Ishikawa (cell line): ENCODE measurements around the gene DNAJC22.

ENCODE experiments used
- CEBPB ChIP-seq: IDR thresholded peaks from 2 replicates; pipeline ENCODE4 v1.6.1; 2012
- CREB1 ChIP-seq: IDR thresholded peaks from 2 replicates; pipeline ENCODE4 v1.6.1; 2012; ENCODE audit warnings: low read depth
- EGR1 ChIP-seq: IDR thresholded peaks from 2 replicates; pipeline ENCODE4 v1.6.1; 2012
- EP300 ChIP-seq: IDR thresholded peaks from 2 replicates; pipeline ENCODE4 v1.6.1; 2012; ENCODE audit warnings: borderline replicate concordance
- FOXM1 ChIP-seq: IDR thresholded peaks from 2 replicates; pipeline ENCODE4 v1.6.1; 2012; ENCODE audit warnings: low read depth, borderline replicate concordance
- MAX ChIP-seq: IDR thresholded peaks from 2 replicates; pipeline ENCODE4 v1.6.1; 2012
- NFIC ChIP-seq: IDR thresholded peaks from 2 replicates; pipeline ENCODE4 v1.6.1; 2012
- RAD21 ChIP-seq: IDR thresholded peaks from 2 replicates; pipeline ENCODE4 v1.6.1; 2012; ENCODE audit warnings: low read depth
- REST ChIP-seq: IDR thresholded peaks from 2 replicates; pipeline ENCODE4 v1.6.1; 2012; ENCODE audit warnings: low read depth, mild to moderate bottlenecking
- TAF1 ChIP-seq: IDR thresholded peaks from 2 replicates; pipeline ENCODE4 v1.6.1; 2012; ENCODE audit warnings: low read depth, mild to moderate bottlenecking
- TCF12 ChIP-seq: IDR thresholded peaks from 2 replicates; pipeline ENCODE4 v1.6.1; 2012; ENCODE audit warnings: low read depth
- TEAD4 ChIP-seq: IDR thresholded peaks from 2 replicates; pipeline ENCODE4 v1.6.1; 2012
- YY1 ChIP-seq: IDR thresholded peaks from 2 replicates; pipeline ENCODE4 v1.6.1; 2012; ENCODE audit warnings: low read depth
- ZBTB7A ChIP-seq: IDR thresholded peaks from 2 replicates; pipeline ENCODE4 v1.6.1; 2012; ENCODE audit warnings: low read depth
- TF ChIP-seq, protein P1 (sequence below): IDR thresholded peaks from 2 replicates; pipeline ENCODE4 v1.6.1; 2012

DNAJC22 gene

GRCh38 chr12:49304161-49304560, 42.5 kb upstream of the DNAJC22 start:
- TF ChIP-seq EGR1 = no peak
- TF ChIP-seq, protein P1, sequence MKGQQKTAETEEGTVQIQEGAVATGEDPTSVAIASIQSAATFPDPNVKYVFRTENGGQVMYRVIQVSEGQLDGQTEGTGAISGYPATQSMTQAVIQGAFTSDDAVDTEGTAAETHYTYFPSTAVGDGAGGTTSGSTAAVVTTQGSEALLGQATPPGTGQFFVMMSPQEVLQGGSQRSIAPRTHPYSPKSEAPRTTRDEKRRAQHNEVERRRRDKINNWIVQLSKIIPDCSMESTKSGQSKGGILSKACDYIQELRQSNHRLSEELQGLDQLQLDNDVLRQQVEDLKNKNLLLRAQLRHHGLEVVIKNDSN = no peak
- no peak for TF ChIP-seq REST
- no peak for TF ChIP-seq FOXM1
- TF ChIP-seq TEAD4 = no peak
- TF ChIP-seq EP300 = no peak
- no peak for TF ChIP-seq MAX
- TF ChIP-seq CEBPB = no peak
- TF ChIP-seq YY1 = no peak
- TF ChIP-seq TCF12 = no peak
- no peak for TF ChIP-seq ZBTB7A
- no peak for TF ChIP-seq TAF1
- TF ChIP-seq RAD21 = no peak
- TF ChIP-seq CREB1 = no peak
- TF ChIP-seq NFIC = no peak

GRCh38 chr12:49305762-49306510, 40.8 kb upstream of the DNAJC22 start:
- no peak for TF ChIP-seq NFIC
- no peak for TF ChIP-seq CREB1
- TF ChIP-seq TAF1 = no peak
- no peak for TF ChIP-seq TCF12
- no peak for TF ChIP-seq RAD21
- no peak for TF ChIP-seq EP300
- TF ChIP-seq TEAD4 = no peak
- TF ChIP-seq ZBTB7A = no peak
- no peak for TF ChIP-seq CEBPB
- no peak for TF ChIP-seq FOXM1
- TF ChIP-seq, protein P1 = no peak
- no peak for TF ChIP-seq EGR1
- no peak for TF ChIP-seq YY1

GRCh38 chr12:49309386-49309785, 37.3 kb upstream of the DNAJC22 start:
- no peak for TF ChIP-seq NFIC
- TF ChIP-seq FOXM1 = no peak
- TF ChIP-seq CREB1 = no peak
- no peak for TF ChIP-seq REST
- TF ChIP-seq EP300 = no peak
- TF ChIP-seq, protein P1 = no peak
- TF ChIP-seq TEAD4 = no peak

GRCh38 chr12:49314811-49315210, 31.9 kb upstream of the DNAJC22 start:
- TF ChIP-seq MAX = no peak
- TF ChIP-seq TAF1 = no peak
- TF ChIP-seq NFIC = no peak
- no peak for TF ChIP-seq REST
- no peak for TF ChIP-seq EP300
- TF ChIP-seq CEBPB = no peak
- TF ChIP-seq, protein P1 = no peak
- TF ChIP-seq RAD21 = no peak
- no peak for TF ChIP-seq TCF12
- TF ChIP-seq CREB1 = no peak
- TF ChIP-seq ZBTB7A = no peak
- no peak for TF ChIP-seq YY1
- TF ChIP-seq EGR1 = no peak
- no peak for TF ChIP-seq FOXM1
- no peak for TF ChIP-seq TEAD4
